Measurements from ENCODE around the gene CCDC83. TPM values are rescaled to one million over a fixed set of nuclear protein-coding genes. Genes with fewer than 3 reads are reported as not detected.
A peak's percentile ranks its signal among the peaks of the same experiment; 100 is the strongest.

Gene CCDC83
- total RNA-seq, 1 donor from 2014 or later: not detected

- H3K4me3 Mint-ChIP-seq: no peak overlapping the region
- H3K27ac Mint-ChIP-seq: peak overlapping the region; percentile 77
- DNase-seq (ENCODE audit: extremely low spot score, unreplicated experiment): no peak
- H3K4me1 Mint-ChIP-seq (ENCODE audit: unreplicated experiment): peaks cover 31% of the 10 kb centered on the region
- no peaks in the 10 kb centered on the region for H3K36me3 Mint-ChIP-seq
- TF ChIP-seq CTCF (conservative IDR thresholded peaks at IDR 0.05): no peak
- H3K9me3 Mint-ChIP-seq: peaks cover 9% of the 10 kb centered on the region
- no peaks in the 10 kb centered on the region for H3K27me3 Mint-ChIP-seq
These were observed 33.9 kb downstream of the CCDC83 start for GRCh38 chr11:85889108-85889507.

- H3K4me1 Mint-ChIP-seq (ENCODE audit: unreplicated experiment): peaks cover 25% of the 10 kb centered on the region
- H3K4me3 Mint-ChIP-seq: peak overlapping the region; percentile 42
- H3K36me3 Mint-ChIP-seq: no peaks in the 10 kb centered on the region
- H3K9me3 Mint-ChIP-seq: peaks cover 9% of the 10 kb centered on the region
- no peak for TF ChIP-seq CTCF (conservative IDR thresholded peaks at IDR 0.05)
- peak overlapping the region; percentile 77 for H3K27ac Mint-ChIP-seq
- H3K27me3 Mint-ChIP-seq: no peaks in the 10 kb centered on the region
- DNase-seq (ENCODE audit: extremely low spot score, unreplicated experiment): no peak
These were observed 34.7 kb downstream of the CCDC83 start for GRCh38 chr11:85889676-85890579.

GRCh38 chr11:85893395-85893794, 38.2 kb downstream of the CCDC83 start:
- no peaks in the 10 kb centered on the region for H3K36me3 Mint-ChIP-seq
- no peak overlapping the region for H3K4me3 Mint-ChIP-seq
- no peaks in the 10 kb centered on the region for H3K27me3 Mint-ChIP-seq
- no peak for DNase-seq (ENCODE audit: extremely low spot score, unreplicated experiment)
- peaks cover 5% of the 10 kb centered on the region for H3K9me3 Mint-ChIP-seq
- TF ChIP-seq CTCF (conservative IDR thresholded peaks at IDR 0.05): no peak
- H3K4me1 Mint-ChIP-seq (ENCODE audit: unreplicated experiment): peaks cover 19% of the 10 kb centered on the region
- no peak overlapping the region for H3K27ac Mint-ChIP-seq

- Mint-ChIP-seq H3K27me3 (no peaks in the 10 kb centered on the region), H3K9me3 (no peaks in the 10 kb centered on the region), H3K4me3 (no peak overlapping the region), H3K4me1 (ENCODE audit: unreplicated experiment) (peaks cover 9% of the 10 kb centered on the region), H3K27ac (no peak overlapping the region), H3K36me3 (no peaks in the 10 kb centered on the region)
- TF ChIP-seq CTCF (conservative IDR thresholded peaks at IDR 0.05): no peak
- no peak for DNase-seq (ENCODE audit: extremely low spot score, unreplicated experiment)
These were observed 41.7 kb downstream of the CCDC83 start for GRCh38 chr11:85896876-85897275.

GRCh38 chr11:85898456-85898855, 43.3 kb downstream of the CCDC83 start:
- TF ChIP-seq CTCF (conservative IDR thresholded peaks at IDR 0.05): no peak
- Mint-ChIP-seq H3K27ac (no peak overlapping the region), H3K4me1 (ENCODE audit: unreplicated experiment) (peaks cover 3% of the 10 kb centered on the region), H3K9me3 (no peaks in the 10 kb centered on the region), H3K36me3 (no peaks in the 10 kb centered on the region), H3K4me3 (no peak overlapping the region), H3K27me3 (no peaks in the 10 kb centered on the region)
- no peak for DNase-seq (ENCODE audit: extremely low spot score, unreplicated experiment)

Data from type B pancreatic cell (in vitro differentiated cells).